ENCODE results near the gene PTPN6.

The PTPN6 gene

DNA sequence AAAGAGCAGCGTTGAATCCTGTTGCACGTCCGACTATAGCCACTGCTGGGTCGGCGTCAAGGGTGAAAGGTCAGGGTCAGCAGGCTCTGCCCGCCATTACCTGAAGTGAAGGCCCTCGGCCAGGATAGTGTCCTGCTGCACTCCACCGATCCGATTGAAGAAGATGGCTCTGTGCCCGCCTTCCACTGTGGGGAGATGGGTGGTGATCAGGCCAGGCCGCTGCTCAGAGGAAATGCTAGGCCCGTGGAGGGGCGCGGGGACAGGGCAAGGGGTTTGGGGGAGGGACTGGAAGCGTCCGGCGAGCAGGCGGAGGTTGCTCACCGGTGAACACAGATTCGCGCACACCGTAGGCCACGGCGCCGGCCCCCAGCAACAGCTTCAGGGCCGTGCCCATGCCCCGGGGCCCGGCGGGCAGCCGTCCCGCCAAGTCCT, 19.0 kb downstream of the PTPN6 start:
- ATAC-seq (no peak), DNase-seq (peak; percentile 35)

DNA sequence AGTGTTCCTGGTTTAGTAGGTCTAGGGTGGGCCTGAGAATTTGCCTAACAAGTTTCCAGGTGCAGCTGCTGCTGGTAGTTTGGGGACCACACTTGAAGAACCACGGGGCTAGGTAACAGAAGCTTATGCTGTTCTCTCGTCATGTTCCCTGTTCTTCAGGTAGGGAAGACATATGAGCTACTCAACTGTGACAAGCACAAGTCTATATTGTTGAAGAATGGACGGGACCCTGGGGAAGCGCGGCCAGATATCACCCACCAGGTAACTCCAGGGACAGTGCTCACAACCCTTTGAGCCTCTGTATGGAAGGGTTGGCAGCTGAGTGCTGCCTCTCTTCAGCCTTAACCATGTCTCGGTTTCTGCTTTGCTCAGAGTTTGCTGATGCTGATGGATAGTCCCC, 23.0 kb downstream of the PTPN6 start:
- no peak for ATAC-seq
- no peak for DNase-seq

DNA sequence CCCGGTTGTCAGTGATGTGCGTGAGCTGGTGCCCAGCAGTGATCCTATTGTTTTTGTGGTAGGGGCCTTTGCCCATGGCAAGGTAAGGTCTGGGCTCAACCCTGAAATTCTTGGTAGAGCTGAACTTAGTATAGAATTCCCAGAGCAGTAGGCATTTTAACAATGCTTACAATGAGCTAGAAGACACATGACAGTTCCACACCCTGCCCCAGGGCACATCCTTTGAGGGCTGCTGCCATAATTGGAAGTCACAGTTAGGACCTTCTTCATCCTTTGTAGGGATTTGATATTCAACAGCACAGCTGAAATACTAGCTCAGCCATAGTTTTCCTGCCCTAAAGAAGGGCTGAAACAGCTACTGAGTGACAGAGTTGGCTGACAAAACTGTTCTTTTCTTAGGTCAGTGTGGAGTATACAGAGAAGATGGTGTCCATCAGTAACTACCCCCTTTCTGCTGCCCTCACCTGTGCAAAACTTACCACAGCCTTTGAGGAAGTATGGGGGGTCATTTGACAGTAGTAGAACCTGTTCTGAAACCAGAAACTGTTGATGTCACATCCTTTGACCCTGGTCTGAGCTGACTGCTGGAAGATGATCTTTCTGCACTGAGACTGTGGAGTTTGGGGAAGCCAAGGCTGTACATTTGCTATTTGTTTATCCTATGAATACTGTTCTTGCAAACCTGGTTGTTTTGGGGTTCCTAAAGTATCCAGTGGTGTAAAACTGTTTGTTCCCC, 24.3 kb downstream of the PTPN6 start:
- DNase-seq (no peak), ATAC-seq (no peak)

DNA sequence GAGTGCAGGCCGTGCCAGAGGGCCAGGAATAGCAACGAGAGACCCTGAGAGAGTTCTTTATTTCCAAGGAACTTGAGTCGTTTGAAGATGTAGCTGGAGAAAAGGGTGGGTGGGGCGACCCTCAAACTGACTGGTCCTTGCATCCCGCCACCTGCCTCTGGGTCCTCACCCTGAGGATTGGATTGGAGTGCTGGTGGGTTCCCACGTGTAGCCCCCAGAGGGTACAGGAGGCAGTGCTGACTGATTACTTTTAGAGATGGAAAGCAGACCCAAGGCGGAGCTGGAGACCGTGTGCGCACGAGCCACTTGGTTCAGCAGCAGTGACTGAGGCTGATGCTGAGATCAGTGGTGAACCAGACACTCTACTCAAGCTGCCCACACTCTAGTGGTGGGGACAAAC, 26.5 kb downstream of the PTPN6 start:
- DNase-seq (no peak), ATAC-seq (no peak)

DNA sequence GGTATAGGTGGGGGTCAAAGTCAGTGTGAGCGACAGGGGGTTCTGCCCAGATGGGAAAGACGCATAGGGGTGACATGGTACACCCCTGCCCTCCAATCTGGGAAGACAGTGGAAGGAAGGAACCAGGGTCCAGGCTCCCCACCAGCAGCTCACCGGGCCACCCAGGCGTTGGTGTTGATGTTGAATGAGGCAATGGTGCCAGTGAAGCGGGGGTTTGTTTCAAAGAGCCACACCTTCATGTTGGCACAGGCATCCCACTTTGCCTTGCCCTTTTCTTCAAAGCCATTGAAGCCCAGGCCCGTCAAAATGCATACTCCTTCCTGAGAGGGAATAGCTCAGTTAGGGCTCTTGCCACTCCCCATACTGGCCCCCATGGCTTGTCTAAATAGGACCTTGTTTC, 27.0 kb downstream of the PTPN6 start:
- ATAC-seq (no peak), DNase-seq (no peak)

DNA sequence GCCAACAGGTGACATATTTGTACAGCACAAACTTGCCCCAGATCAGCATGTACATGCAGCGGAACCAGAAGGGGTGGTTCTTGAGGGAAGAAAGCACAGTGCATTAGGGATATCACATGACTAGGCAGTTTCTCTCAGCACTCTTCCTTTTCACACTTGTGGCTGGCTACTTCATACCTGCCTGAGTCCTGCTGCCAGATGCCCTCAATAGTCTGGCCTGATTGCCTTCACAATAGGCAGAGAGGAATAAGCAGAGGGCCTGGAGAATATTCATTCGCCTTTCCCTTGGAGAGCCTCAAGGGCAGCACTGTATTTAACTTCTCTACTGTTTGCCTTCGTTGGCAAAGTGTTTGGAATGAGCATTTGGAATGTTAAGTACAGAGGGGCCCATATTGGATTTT, 27.5 kb downstream of the PTPN6 start:
- no peak for DNase-seq
- peak; percentile 8 for ATAC-seq

DNA sequence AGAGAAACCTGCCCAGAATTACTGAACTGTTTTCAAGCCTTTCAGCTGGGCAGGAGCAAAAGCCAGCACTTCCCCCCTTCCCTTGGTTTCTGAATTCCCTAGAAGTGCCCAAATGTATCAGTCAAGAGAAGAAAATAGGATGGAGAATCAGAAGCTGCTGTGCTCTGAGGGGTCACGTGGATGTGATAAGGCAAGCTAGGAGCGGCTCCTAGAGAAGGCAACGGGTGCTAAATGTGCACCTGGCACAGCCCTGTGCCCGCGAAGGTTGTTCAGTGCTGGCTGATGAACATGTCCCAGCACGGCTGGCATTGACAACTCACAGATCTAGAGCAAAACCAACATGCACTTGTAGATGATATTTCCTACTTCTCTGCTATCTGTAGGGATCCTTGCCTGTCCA, 27.9 kb downstream of the PTPN6 start:
- ATAC-seq (no peak), DNase-seq (no peak)

DNA sequence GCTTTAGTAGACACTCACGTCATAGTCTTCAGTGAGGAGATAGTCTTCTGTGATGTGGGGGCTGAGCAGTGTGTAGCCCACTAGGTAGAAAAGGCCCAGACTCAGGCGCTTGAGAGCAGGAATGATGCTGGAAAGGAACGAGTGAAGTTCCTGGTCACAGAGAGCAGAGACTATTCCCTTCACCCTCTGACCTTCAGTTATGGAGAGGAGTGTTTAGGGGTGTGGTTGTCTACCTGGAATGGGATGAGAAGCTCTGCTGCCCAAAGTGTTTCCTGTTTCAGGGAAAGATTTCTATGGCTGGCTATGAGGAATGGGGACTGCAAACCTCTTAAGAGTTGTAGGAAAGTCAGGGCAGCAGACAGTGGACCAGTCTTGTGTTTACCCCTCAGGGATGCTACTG, 28.3 kb downstream of the PTPN6 start:
- no peak for DNase-seq
- no peak for ATAC-seq

DNA sequence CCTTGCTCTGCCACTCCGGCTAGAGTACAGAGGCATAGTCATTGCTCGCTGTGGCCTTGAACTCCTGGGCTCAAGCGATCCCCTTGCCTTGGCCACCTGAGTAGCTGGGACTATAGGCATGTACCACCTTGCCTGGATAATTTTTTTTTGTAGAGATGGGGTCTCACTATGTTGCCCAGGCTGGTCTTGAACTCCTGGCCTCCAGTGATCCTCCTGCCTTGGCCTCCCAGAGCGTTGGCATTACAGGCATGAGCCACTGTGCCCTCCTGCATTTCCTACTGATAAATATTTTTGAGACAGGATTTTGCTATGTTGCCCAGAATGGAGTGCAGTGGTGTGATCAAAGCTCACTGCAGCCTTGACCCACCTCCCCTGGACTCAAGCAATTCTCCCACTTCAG, 28.9 kb downstream of the PTPN6 start:
- no peak for ATAC-seq
- no peak for DNase-seq

DNA sequence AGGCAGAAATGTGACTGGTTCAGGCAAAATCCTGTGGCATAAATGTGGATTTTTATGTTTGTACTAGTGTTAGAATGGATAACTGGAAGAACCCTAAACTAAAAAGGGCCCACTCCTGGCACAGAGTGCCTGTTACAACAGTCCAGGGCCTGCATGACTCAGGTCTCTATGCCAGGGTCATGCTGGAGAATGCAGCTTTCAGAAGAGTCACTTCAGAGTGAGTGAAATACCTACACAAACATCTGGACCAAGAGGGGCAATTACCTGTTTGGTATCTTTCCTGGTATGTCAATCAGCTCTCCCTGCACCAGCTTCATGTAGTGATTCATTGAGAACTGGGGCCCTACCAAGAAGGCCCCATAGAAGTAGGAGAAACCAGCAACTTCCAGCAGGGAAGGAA, 29.6 kb downstream of the PTPN6 start:
- no peak for DNase-seq
- no peak for ATAC-seq

DNA sequence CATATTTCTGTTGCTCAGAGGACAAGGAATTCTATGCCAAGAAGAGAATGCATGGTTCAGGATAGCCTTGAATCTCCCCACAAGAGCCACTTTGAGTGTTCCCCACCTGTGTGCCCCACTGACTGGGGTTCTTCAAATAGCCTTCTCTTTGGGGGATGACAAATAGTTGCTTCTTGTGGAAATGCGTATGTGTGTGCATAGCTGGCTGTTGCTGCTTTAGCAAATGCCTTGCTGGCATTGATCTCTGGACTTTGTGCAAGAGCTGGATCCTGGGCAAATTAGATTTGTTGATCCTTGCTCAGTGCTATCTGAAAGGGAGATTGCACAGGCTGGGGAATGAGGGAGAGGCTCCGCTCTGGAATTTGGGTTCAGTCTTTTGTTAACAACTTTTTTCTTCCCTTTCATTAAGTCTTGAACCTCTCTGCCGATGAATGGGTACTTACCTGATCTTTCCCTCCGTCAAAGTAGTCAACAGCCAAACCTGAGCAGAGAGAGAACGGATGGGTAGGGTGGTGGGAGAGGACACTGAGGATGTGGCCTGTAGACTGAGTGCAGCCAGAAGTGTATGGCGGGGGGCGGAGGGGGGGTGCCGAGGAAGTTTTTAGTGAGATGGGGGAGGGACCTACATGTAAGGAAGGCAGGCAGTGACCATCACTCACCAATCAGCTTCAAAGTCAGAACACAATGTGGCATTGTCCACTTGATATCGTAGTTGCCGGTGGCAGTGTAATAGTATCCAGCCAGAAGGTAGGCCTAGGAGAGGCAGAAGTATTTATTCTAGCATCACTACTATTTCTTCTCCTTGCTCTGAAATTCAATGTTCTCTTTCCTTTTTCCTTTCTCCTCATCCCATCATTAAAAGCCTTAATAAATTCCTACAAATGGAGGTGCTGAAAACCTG, 30.2 kb downstream of the PTPN6 start:
- DNase-seq = no peak
- no peak for ATAC-seq

DNA sequence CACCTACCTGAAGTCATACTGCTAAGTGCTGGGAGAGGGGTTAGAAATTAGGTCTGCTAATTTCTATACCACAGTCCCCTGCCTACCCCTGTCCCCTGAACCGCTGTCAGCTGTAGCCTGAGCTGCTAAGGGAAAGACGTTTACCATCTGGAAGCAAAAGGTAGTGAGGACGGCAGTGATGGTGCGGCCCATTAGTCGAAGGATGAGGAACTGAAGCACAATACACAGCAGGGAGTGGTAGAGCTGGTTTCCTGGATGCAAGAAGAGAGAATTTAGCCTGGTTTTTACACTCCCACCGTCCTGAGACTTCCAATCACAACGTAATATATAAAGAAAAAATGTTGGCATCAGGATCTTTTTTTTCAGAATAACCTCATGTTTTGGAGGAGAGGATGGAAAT, 31.4 kb downstream of the PTPN6 start:
- ATAC-seq (no peak), DNase-seq (no peak)

DNA sequence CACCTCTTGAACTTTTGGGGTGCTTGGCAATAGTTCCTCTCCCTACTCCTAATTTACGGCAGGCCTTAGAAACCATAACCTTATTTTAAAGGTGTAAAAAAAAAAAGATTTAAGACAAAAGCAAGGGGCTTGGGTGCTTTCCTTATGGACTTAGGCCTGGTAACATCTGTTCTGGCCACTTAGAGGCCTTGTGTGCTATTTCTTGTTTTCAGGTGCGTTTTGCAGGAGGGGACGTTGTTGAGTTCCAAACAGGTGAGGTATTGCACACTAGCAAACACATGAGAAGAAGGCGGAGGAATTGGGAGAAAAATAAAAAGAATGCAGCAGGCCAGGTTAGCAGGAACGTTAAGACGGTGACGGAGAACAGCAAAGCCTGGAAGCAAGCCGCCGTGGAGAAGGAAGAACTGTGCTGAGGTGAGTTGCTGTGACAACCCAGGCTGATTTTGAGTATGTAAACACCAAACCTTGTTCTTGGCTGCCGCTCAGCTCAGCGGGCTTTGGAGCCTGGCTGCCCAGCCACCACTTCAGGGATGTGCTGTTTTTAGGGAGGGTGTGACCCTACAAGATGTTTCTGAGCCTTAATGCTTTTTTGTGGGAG, 36.9 kb downstream of the PTPN6 start:
- DNase-seq (no peak), ATAC-seq (no peak)

DNA sequence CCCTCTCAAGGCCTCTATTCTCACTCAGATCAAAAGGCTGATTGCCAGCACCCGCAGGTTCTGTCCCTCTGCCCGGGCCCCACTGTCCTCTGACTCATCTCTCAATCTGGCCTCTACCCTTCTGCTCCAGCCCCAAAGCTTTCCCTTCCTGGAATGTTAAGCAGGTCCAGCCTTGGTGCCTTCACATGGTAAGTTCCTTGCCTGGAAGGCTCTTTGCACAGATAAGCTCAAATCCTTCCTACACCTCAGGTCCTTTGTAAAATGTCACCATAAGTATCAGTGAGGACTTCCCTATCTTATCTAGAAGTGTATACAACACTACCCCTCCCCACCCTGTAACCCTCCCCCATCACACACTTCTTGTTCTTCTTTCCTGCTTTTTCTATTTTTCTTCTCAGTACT, 44.9 kb downstream of the PTPN6 start:
- ATAC-seq = no peak

DNA sequence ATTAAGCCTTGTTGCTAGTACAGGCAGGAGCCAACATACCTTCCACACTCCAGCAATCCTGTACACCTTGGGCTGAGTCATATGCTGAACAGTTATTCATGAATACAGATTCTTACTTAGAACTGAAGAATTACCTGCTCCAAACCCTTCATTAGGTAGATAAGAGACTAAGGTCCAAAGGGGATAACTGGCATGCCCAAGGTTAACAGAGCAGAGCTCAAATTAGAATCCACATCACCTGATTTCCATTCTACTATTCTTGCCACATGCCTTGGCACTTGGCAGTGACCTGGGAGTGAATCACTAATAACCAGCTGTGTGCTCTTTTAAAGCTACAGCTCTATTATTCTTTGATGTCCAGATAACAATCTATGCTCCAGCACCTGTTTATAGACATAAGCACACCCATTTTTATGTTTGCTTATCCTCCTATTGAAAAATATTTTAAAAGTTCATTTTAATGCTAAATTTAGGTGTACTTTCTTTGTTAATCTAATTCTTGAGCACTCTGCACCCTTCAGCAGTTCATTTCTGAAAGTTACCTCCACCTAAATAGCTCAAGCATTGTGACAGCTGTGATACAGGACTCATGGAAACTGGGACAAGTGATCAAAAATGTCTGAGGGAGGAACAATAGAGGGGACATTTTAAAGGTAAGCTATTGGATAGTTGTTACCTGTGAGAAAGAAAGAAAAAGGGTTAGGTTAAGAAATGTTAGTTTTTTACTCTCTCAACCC, 47.7 kb downstream of the PTPN6 start:
- DNase-seq = no peak
- no peak for ATAC-seq

More for the DNA sequence above, 44.9 kb downstream of the PTPN6 start:
- no peak for DNase-seq

DNA sequence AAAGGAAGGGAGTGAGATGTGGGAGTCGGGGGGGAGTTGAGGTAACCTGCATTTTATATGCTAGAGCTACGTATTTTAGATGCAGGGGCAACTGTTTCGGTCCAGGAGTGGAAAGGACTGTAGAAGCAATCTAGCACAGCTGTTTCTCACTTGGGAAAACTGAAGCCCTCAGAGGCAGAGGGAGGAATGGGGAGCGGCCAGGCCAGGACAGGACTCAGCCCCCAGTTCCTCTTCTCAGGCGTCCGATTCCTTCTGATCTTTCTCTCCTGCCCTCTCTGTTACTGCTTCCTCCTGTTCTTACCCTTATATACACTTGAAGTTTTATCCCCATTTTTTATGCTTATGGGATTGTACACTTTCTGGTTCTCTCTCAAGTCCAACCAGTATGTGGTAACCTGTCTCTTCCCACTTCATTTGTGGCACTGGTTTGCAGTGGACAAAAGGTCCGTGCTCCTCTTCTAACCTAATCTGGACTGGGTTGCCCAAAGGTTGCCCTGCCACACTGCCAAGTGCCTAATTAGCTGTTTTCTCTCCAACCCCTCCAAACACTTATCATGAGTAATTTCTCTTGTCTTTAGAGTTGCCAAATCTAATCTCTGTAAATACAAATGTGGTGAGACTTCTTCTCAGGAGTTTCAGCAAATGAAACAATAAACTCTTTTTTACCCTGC, 50.9 kb downstream of the PTPN6 start:
- no peak for DNase-seq

DNA sequence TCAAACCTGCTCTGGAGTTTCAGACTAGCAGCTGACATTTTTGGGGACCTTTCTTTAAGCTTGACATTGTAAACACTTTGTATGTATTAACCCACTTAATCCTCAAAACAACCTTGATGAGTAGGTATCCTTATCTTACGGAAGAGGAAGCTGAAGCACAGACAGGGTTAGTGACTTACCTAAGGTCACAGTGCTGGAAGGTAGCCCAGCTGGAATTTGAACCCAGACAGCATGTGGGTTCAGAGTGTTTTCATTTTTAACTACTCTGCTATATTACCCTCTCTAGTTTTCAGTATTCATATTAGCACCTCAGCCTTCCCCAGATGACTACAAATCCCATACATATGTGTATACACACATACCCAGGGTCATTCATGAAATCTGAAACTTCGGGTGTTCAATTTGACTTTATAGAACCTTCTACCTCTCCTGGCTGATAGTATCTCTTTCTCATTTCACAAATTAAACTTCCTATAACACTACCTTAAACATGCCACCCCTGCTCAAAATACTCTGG, 53.2 kb downstream of the PTPN6 start:
- ATAC-seq (no peak), DNase-seq (no peak)

More for the DNA sequence above, 50.9 kb downstream of the PTPN6 start:
- ATAC-seq = no peak

DNA sequence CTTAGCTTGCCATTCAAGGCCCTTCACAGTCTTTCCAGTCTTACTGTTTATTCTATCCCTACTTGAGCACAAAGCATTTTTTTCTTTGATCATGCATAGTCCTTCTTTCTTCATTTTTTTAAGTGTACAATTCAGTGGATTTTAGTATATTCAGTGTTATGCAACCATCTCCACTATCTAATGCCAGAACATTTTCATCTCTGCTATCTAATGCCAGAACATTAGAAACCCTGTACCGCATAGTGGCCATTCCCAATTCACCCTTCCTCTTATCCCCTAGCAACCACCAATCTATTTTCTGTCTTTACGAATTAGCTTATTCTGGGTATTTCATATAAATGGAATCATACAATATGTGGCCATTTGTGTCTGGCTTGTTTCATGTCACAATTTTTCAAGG, 53.7 kb downstream of the PTPN6 start:
- ATAC-seq = no peak
- DNase-seq = no peak

DNA sequence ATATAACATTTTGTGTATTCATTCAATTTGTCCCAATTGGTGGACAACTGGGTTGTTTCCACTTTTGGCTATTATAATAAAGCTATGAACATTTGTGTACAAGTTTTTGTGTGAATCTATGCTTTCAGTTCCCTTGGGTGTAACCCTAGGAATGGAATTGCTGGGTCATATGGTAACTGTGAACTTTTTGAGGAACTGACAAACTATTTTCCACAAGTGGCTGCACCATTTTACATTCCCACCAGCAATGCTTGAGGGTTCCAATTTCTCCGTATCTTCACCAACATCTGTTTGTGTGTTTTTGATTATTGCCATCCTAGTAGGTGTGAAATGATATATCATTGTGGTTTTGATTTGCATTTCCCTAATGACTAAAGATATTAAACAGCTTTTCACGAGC, 54.2 kb downstream of the PTPN6 start:
- DNase-seq (no peak), ATAC-seq (no peak)

DNA sequence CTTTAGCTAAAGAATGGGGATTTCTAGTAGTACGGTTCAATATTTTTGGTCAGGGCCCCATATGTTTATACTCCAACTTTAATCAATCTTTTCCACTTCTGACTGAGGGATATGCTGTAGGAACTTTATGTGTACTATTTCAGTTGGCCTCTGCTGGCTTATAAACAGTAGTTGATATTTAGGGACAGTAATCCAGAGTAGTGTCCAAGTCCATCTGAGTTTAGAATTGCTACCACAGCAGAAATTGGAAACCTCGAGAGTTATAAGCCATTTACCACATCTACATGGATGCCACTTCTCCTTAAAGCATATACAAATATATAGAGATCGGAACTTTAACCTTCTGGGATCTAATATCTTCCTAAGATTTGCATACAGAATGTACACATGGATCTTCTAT, 55.5 kb downstream of the PTPN6 start:
- DNase-seq = no peak
- no peak for ATAC-seq

DNA sequence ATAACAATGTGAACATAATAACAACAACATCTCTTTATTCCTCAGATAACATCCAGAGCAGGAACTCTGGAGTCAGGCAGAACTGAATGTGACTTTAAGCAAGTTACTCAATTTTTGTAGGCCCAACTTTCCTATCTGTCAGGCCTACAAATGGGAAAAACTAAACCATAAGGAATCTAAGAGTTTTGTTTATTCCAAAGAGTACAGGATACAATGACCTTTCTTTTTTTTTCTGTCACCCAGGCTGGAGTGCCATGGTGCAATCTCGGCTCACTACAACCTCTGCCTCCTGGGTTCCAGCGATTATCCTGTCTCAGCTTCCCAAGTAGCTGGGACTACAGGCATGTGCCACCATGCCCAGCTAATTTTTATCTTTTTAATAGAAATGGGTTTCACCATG, 57.7 kb downstream of the PTPN6 start:
- ATAC-seq (no peak), DNase-seq (no peak)

DNA sequence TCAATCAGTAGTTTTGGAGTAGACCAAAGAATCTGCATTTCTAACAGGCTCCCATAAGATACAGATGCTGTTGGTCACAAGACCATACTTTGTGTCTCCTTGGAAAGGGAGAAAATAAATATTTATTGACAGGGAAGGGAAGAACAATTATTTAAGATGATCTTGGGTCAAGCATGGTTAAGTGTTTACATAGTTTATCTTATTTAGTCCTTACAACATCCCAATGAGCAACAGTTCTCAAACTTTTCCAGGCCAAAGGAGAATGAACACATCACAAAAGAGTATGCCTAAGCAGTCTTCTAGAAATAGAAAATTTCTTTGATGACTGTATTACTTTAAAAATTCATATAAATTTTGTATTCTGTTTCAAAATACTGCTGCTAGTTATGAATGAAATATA, 58.4 kb downstream of the PTPN6 start:
- ATAC-seq = no peak
- no peak for DNase-seq
